GOT3 (cell line): ENCODE measurements around the gene ASTN1.

ENCODE experiments used
- DNase-seq: peaks from one replicate; lab custom pipeline; 2025; ENCODE audit warnings: mixed read lengths; lab: John Stamatoyannopoulos, UW

Gene ASTN1

GRCh38 chr1:176926330-176927086 lies 238.0 kb downstream of the ASTN1 start:
- DNase-seq = no peak

DNA sequence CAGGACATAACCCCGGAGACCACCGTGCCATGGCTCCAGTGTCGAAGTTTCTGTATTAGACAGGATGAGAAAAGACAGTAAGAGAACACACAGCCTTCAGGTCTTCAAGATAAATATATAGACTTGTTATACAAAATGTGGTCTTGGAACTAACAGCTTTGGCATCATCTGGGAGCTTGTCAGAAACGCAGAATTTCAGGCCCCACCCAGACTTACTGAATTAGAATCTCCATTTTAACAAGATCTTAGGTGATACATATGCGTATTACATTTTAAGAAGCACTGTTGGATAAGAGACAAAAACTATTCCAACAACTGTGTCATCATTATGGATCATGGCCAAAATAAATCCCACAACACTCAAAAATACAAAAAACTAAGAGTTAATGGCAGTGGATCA lies 239.3 kb downstream of the ASTN1 start:
- DNase-seq = no peak

DNA sequence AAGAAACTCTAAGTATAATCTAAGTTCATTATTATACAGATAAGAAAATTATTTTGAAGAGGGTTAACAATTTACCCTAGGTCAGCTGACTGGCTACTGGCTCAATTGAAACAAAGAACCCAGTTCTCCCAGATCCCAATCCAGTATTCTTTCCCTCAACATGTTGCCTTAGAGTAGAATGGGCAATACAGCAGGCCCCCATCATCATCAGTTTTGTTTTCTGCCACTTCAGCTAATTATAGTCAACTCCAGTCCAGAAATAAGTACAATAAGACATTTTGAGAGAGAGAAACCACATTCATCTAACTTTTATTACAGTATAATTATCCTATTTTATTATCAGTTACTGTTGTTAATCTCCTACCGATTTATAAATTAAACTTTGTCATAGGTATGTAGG lies 241.2 kb downstream of the ASTN1 start:
- DNase-seq = no peak

GRCh38 chr1:176919386-176920378 lies 244.8 kb downstream of the ASTN1 start:
- no peak for DNase-seq

DNA sequence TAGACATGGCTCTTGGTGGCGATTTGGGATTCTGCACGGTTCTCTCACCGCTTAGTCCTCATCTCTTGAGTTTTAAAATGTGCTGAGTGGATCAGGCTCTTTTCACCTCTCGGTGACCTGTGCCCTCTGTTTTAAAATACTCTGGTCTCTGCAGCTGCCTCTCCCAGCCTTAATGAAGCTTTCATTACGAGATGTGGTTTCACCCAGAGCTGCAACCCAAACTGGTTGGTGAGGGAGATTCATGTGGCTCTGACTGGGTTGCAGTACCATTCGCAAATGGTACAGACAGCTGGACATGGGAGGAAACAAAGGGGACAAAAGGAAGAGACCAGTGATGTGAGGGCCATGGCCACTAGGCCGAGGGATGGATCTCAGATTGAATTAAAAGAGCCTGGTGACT lies 258.9 kb downstream of the ASTN1 start:
- DNase-seq = no peak

DNA sequence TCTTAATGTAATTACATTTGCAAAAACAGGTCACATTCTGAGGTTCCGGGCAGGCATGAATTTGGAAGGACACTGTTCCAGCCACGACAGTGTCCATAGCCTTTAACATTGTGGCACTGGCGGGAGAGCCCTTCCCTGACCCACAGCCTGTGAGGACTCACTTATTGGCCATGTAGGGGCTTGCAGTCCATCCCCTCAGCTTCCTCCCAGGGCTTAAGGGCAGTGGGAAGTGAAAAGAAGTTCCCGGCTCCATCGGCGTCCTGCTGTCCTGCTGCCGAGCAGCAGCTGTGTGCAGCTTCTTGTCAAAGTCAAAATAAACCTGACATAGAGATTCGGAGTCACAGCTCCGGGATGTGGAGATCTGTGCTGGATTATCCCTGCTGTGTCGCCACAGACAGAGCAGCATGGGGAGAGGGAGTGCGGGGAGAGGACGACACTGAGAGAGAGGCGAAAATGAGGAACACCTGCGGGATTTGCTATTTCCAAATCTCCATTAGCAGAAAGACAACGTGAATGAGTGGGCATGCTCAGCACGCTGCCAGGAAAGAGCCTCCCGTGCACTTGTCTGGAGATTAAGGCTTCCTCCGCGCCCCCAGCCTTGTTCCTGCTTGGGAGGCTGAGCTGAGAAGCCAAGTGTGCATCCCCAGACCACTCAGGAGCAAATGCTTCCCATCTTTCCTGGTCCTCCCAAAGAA lies 260.3 kb downstream of the ASTN1 start:
- no peak for DNase-seq

DNA sequence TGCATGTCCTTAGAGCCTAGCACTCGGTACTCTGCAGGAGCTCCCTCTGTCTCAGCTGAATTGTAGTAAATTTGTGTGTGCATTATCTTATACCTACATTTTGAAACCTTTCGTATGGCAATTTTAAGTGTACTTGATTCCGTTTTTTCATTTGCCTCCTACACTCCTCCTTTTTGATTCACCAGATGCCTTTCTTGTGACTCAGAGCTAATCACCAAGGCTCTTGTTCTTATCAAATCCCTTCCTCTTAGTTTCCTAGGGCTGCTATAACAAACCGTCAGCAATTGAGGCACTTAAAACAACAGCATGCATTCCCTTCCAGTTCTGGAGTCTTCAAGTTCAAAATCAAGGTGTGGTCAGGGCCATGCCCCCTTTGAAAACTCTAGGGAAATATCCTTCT lies 261.0 kb downstream of the ASTN1 start:
- no peak for DNase-seq

DNA sequence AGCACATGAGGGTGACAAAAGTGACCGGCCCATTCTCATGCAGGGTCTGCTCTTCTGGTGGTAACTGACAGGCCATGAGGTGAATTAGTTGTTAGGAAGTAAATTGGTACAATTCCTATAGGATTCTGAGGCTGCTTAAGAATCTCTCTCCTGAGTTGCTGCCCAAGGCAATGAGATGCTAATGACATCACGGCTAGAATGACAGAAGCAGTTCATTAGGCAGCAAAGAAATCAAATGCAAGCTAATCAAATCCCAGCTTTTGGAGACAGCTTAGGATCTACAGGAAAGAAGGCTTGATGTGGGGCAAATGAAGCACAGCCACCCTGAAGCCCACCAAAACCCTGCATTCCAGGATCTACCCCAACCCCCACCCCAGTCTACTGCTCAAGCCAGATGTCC lies 265.2 kb downstream of the ASTN1 start:
- no peak for DNase-seq

GRCh38 chr1:176897350-176898236 lies 266.9 kb downstream of the ASTN1 start:
- no peak for DNase-seq

- no peak for DNase-seq
These were observed 268.3 kb downstream of the ASTN1 start for GRCh38 chr1:176896216-176896615.

- DNase-seq = no peak
These were observed 270.1 kb downstream of the ASTN1 start for GRCh38 chr1:176894450-176894849.

- no peak for DNase-seq
These were observed 270.7 kb downstream of the ASTN1 start for GRCh38 chr1:176893625-176894352.

- DNase-seq = no peak
These were observed 276.0 kb downstream of the ASTN1 start for GRCh38 chr1:176888471-176889032.

- no peak for DNase-seq
These were observed 278.8 kb downstream of the ASTN1 start for GRCh38 chr1:176885751-176886150.

DNA sequence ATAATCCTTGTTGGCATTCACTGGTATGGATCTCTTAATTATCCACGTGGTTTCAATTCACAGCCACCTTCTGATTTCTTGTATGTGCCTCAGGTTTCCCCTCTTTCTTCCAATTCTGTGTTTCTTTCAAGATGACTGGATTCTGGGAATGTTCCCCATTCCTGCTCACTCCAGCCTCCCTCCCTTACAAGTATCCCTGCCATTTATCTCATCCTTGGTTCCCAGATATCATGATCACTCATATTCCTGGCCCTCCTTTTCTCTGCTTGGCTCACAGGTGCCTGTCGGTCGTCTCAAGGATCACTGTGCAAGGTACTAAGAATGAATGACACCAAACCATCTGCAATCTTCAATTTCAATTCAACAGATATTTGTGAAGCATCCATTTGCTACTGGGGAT lies 279.2 kb downstream of the ASTN1 start:
- no peak for DNase-seq

- DNase-seq = no peak
These were observed 279.6 kb downstream of the ASTN1 start for GRCh38 chr1:176884911-176885310.

GRCh38 chr1:176884286-176884685 lies 280.2 kb downstream of the ASTN1 start:
- no peak for DNase-seq

DNA sequence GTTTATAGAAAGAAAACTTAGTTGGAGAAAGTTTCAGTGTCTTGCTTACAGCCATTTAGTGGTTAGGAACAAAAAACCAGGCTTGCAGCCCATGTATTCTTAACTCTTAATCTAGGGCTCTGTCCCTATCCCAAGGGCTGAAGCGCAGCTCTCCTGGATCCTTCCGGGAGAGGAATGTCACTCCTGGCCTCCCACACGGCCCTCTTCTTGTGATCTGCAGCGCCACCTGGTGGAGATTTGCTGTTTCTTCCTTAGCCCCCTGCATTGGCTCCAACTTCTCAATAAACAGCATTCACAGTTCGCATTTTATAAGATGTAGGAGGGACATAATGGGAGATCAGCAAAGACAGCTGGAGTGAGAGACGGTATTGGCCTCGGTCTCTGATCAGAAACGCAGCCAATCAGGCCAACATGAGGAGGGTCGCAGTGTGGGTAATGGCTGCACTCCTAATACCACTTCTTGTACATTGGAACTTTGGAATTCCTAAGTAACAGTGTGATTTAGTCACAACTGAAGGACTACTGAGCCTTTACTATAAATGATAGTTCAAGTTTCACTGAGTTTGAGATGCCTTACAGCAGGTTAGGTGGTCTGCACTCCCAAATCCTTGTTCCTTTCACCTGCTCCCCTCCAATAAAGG lies 283.4 kb downstream of the ASTN1 start:
- no peak for DNase-seq

DNA sequence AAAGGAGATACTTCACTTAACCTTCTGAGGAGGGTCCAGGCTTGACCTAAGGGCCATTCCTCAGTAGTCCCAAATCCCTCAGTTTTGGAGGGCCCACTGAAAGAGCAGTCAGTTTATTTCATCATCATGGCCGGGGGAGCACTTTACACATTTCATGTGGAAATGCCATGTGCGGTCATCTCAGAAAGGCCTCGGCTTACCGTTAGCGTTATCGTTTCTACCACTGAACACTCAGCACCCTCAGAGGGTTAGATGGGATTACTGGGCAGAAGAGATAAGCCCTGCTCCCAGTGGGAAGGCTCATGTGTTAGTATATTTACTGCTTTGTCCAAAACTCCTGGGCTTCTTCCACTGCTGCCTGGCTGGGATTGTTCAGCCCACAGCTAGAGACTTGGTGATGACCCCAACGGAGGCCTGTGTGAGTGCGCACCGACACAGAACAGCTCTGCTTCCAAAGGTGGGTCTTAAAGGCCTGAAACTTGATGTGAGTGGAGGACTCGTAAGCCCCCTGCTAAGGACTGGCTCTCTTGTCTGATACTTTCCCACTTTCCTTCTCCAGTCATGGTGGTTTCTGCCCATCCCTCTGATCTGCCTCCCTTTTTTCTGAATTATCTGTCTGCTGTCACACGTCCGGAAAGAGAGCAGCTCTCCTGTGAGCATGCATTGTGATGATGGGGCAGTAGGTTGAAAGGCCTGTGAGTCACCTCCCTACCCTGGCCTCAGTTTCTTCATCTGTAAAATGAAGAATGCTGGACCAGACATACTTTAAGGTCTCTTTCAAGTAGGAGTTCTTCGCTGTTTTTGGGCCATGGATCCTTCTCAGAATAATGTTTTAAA lies 284.5 kb downstream of the ASTN1 start:
- no peak for DNase-seq
